HL-60 (cell line): ENCODE data around the gene GCK.

Source experiments
- DNase-seq, 2 experiments: peaks; one replicate each; pipeline ENCODE4 v3.0.0-alpha.2; 2010 to 2020; ENCODE audit warnings: low read depth in 1 of 2, low spot score in 1 of 2
- H3K27ac ChIP-seq: fragments of 250-450 bp; sonication (Bioruptor Pico); replicated peaks from 2 replicates; pipeline ENCODE4 v1.5.1; 2020; ENCODE audit warnings: mild to moderate bottlenecking, moderate library complexity
- H3K27me3 ChIP-seq: fragments of 250-450 bp; sonication (Bioruptor Pico); 2 replicates; pipeline ENCODE4 v1.5.1; 2021; ENCODE audit warnings: mild to moderate bottlenecking, moderate library complexity; ENCODE audit not compliant: insufficient read depth, poor library complexity, severe bottlenecking
- H3K4me3 ChIP-seq: replicated peaks from 2 replicates; pipeline ENCODE4 v1.5.1; 2011; ENCODE audit warnings: mild to moderate bottlenecking, control low read depth, low read length; ENCODE audit not compliant: insufficient read depth
- GABPA ChIP-seq: IDR thresholded peaks from 2 replicates; pipeline ENCODE4 v1.6.1; 2012; ENCODE audit warnings: low read depth
- POLR2AphosphoS5 ChIP-seq: IDR thresholded peaks from 2 replicates; pipeline ENCODE4 v1.6.1; 2012; ENCODE audit warnings: low read depth
- SPI1 ChIP-seq: IDR thresholded peaks from 2 replicates; pipeline ENCODE4 v1.6.1; 2012; ENCODE audit warnings: low read depth, mild to moderate bottlenecking, borderline replicate concordance
- TF ChIP-seq, protein P1 (sequence below): IDR thresholded peaks from one replicate; pipeline ENCODE4 v1.5.1; 2011; ENCODE audit warnings: low read length, control low read depth, inconsistent platforms; ENCODE audit not compliant: insufficient read depth
- TF ChIP-seq, protein P2 (sequence below): IDR thresholded peaks from 2 replicates; pipeline ENCODE4 v1.6.1; 2012; ENCODE audit warnings: low read depth; ENCODE audit not compliant: insufficient replicate concordance

GCK gene

GRCh38 chr7:44139311-44140010 lies 49.8 kb downstream of the GCK start:
- H3K4me3 ChIP-seq: no peak overlapping the region
- H3K27me3 ChIP-seq: no peaks in the 10 kb centered on the region
- TF ChIP-seq, protein P1, sequence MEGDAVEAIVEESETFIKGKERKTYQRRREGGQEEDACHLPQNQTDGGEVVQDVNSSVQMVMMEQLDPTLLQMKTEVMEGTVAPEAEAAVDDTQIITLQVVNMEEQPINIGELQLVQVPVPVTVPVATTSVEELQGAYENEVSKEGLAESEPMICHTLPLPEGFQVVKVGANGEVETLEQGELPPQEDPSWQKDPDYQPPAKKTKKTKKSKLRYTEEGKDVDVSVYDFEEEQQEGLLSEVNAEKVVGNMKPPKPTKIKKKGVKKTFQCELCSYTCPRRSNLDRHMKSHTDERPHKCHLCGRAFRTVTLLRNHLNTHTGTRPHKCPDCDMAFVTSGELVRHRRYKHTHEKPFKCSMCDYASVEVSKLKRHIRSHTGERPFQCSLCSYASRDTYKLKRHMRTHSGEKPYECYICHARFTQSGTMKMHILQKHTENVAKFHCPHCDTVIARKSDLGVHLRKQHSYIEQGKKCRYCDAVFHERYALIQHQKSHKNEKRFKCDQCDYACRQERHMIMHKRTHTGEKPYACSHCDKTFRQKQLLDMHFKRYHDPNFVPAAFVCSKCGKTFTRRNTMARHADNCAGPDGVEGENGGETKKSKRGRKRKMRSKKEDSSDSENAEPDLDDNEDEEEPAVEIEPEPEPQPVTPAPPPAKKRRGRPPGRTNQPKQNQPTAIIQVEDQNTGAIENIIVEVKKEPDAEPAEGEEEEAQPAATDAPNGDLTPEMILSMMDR: no peak
- no peak for TF ChIP-seq GABPA
- no peak for TF ChIP-seq POLR2AphosphoS5
- no peak for TF ChIP-seq SPI1
- TF ChIP-seq, protein P2, sequence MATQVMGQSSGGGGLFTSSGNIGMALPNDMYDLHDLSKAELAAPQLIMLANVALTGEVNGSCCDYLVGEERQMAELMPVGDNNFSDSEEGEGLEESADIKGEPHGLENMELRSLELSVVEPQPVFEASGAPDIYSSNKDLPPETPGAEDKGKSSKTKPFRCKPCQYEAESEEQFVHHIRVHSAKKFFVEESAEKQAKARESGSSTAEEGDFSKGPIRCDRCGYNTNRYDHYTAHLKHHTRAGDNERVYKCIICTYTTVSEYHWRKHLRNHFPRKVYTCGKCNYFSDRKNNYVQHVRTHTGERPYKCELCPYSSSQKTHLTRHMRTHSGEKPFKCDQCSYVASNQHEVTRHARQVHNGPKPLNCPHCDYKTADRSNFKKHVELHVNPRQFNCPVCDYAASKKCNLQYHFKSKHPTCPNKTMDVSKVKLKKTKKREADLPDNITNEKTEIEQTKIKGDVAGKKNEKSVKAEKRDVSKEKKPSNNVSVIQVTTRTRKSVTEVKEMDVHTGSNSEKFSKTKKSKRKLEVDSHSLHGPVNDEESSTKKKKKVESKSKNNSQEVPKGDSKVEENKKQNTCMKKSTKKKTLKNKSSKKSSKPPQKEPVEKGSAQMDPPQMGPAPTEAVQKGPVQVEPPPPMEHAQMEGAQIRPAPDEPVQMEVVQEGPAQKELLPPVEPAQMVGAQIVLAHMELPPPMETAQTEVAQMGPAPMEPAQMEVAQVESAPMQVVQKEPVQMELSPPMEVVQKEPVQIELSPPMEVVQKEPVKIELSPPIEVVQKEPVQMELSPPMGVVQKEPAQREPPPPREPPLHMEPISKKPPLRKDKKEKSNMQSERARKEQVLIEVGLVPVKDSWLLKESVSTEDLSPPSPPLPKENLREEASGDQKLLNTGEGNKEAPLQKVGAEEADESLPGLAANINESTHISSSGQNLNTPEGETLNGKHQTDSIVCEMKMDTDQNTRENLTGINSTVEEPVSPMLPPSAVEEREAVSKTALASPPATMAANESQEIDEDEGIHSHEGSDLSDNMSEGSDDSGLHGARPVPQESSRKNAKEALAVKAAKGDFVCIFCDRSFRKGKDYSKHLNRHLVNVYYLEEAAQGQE: no peak
- DNase-seq: no peak
- H3K27ac ChIP-seq: no peak overlapping the region

DNA sequence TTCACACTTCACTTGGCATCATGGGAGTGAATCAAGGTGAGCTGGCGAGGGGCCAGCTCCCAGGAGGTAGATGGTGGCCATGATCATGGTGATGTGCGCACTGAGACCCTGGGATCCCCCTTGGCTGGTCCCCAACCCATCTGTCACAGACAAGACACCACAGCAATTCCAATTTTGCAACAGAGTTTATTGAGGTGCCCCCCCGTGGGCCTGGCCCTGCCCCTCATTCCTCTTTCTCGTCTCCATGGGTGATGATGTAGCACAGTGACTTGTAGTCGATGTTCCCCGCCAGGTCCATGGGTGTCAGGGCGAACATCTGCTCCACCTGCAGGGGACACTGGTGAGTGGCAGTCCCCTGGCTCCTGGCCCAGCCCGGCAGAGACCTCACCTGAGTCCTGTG lies 50.5 kb downstream of the GCK start:
- Histone ChIP-seq H3K27ac (no peak overlapping the region), H3K4me3 (no peak overlapping the region), H3K27me3 (no peaks in the 10 kb centered on the region)
- DNase-seq: no peak
- TF ChIP-seq GABPA (no peak), SPI1 (no peak), POLR2AphosphoS5 (no peak)
- TF ChIP-seq, protein P1: no peak
- TF ChIP-seq, protein P2: no peak

DNA sequence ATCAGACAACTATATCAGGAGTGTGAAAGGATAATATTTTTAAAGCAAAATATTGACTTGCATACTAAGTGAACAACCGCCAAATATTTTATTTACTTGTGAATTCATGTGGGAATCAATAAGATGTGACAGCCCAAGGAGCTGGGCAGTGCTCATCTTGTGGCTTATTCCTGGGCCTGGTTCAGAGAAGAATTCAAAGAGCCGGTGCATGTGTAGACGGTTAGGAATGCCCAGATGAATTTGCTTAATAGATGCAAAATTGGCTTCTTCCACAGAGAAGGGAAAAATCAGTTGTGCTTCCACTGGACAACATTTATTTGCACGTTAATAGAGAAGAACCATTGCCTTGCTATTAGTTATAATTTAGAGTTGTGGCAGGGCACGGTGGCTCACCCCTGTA lies 52.5 kb downstream of the GCK start:
- no peaks in the 10 kb centered on the region for H3K27me3 ChIP-seq
- TF ChIP-seq SPI1: no peak
- TF ChIP-seq, protein P2: no peak
- DNase-seq: no peak
- H3K27ac ChIP-seq: no peak overlapping the region
- H3K4me3 ChIP-seq: no peak overlapping the region
